Activated naive CD4-positive, alpha-beta T cell treated with anti-CD3 and anti-CD28 coated beads for 36 hours (primary cell): ENCODE results near the gene VEGFB. TPM values are rescaled to one million over a fixed set of nuclear protein-coding genes. Genes with fewer than 3 reads are reported as not detected.

Experiments used
- CTCF ChIA-PET: fragments of 350-600 bp; sonication (Branson Sonifier 250); formaldehyde crosslinking; loops from one replicate; lab custom pipeline; 2021; ENCODE audit warnings: antibody characterized with exemption; lab: Charles Lee
- DNase-seq: peaks from one replicate; pipeline ENCODE4 v3.0.0-alpha.2; 2020
- H3K27ac Mint-ChIP-seq: one replicate; pipeline ENCODE4 v1.8.0; 2021; ENCODE audit warnings: mild to moderate bottlenecking, mixed read lengths
- H3K27me3 Mint-ChIP-seq: one replicate; pipeline ENCODE4 v1.8.0; 2021; ENCODE audit warnings: low read depth, mixed read lengths
- H3K36me3 Mint-ChIP-seq: one replicate; pipeline ENCODE4 v1.8.0; 2021; ENCODE audit warnings: low read depth, mixed read lengths
- H3K4me1 Mint-ChIP-seq: one replicate; pipeline ENCODE4 v1.8.0; 2021; ENCODE audit warnings: low read depth, mixed read lengths
- H3K4me3 Mint-ChIP-seq: one replicate; pipeline ENCODE4 v1.8.0; 2021; ENCODE audit warnings: mild to moderate bottlenecking, moderate library complexity, mixed read lengths
- H3K9me3 Mint-ChIP-seq: one replicate; pipeline ENCODE4 v1.8.0; 2021; ENCODE audit warnings: mixed read lengths
- intact Hi-C: fragments of 100-400 bp; cut with micrococcal nuclease; formaldehyde crosslinking; loops from one replicate; pipeline ENCODE4 v1.15.1; 2023
- total RNA-seq, 2 experiments: library from RNA; stranded (reverse); gene quantifications; one replicate each; pipeline ENCODE4 v1.2.3, GENCODE V29; 2021

Gene VEGFB, protein sequence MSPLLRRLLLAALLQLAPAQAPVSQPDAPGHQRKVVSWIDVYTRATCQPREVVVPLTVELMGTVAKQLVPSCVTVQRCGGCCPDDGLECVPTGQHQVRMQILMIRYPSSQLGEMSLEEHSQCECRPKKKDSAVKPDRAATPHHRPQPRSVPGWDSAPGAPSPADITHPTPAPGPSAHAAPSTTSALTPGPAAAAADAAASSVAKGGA
- 10 to 100 TPM; 64.2 to 74.5 TPM for total RNA-seq

GRCh38 chr11:64233913-64234586 lies at the start of gene VEGFB:
VEGFB (plus strand) TSS chr11:64234584; CDS start chr11:64234834, 250 bp downstream.
- Mint-ChIP-seq H3K27me3 (no peaks in the 10 kb centered on the region), H3K36me3 (peaks cover 4% of the 10 kb centered on the region), H3K4me3 (peak within 1 kb of the TSS; percentile 81), H3K27ac (peak within 1 kb of the TSS; percentile 59), H3K4me1 (peaks cover 33% of the 10 kb centered on the region), H3K9me3 (no peaks in the 10 kb centered on the region)
- CTCF ChIA-PET = no interaction called here
- DNase-seq = peak; percentile 57
- intact Hi-C loops = no loop called here

DNA sequence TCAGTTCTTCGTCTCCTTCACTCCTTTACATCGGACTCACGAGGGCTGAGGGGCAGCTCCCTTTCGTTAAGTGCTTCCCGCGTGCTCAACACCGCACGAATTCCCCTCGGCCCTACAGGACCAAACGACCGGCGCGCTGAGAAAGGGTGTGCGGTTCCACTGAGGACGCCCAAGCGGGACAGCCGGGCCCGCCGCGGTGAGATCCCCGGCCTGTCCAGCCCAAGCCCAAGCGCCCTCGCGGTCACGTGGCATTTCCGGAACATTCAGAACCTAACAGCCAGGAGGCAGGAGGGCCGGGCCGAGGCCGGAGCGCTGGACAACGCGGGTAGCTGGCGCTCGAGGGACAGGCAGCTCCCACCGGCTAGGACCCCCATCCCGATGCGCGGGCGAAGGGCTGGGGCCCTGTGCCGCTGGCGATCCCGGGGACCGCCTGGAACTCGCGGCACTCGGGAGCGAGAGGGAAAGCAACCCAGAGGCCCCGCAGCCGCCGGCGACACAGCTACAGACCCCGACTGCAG lies 49.1 kb upstream of the VEGFB start:
- Mint-ChIP-seq H3K9me3 (no peaks in the 10 kb centered on the region), H3K4me3 (no peak overlapping the region), H3K27ac (peak overlapping the region; percentile 94), H3K4me1 (peaks cover 50% of the 10 kb centered on the region), H3K36me3 (peaks cover 9% of the 10 kb centered on the region), H3K27me3 (no peaks in the 10 kb centered on the region)
- intact Hi-C loops = loop anchor here (1.0 to 5.0 kb wide), 8 partner anchors 22 to 592 kb away; partner anchors contain the start of genes COX8A, FKBP2, NUDT22 and PPP1R14B
- peak; percentile 35 for DNase-seq
- CTCF ChIA-PET = interaction anchor here (0.6 to 4.7 kb wide), 6 partner anchors 9 to 211 kb away, joined by 3 to 25 read pairs (median 4); partner anchors contain the start of genes COX8A and FERMT3

GRCh38 chr11:64185693-64186491 lies 48.5 kb upstream of the VEGFB start, which contains the start of gene STIP1:
STIP1 (plus strand) TSS chr11:64186171; CDS start chr11:64186262, 91 bp downstream.
- no peaks in the 10 kb centered on the region for H3K27me3 Mint-ChIP-seq
- H3K4me1 Mint-ChIP-seq = peaks cover 53% of the 10 kb centered on the region
- no peaks in the 10 kb centered on the region for H3K9me3 Mint-ChIP-seq
- DNase-seq = peak; percentile 99
- no peak within 1 kb of the TSS for H3K4me3 Mint-ChIP-seq
- intact Hi-C loops = loop anchor here (1.0 to 5.0 kb wide), 11 partner anchors 19 to 591 kb away; partner anchors contain the start of genes COX8A, ESRRA, FKBP2 and MACROD1
- CTCF ChIA-PET = interaction anchor here (1.0 to 4.7 kb wide), 4 partner anchors 19 to 118 kb away, joined by 3 to 25 read pairs (median 4); partner anchors contain the start of gene FERMT3
- peaks cover 12% of the 10 kb centered on the region for H3K36me3 Mint-ChIP-seq
- H3K27ac Mint-ChIP-seq = peak within 1 kb of the TSS; percentile 94

DNA sequence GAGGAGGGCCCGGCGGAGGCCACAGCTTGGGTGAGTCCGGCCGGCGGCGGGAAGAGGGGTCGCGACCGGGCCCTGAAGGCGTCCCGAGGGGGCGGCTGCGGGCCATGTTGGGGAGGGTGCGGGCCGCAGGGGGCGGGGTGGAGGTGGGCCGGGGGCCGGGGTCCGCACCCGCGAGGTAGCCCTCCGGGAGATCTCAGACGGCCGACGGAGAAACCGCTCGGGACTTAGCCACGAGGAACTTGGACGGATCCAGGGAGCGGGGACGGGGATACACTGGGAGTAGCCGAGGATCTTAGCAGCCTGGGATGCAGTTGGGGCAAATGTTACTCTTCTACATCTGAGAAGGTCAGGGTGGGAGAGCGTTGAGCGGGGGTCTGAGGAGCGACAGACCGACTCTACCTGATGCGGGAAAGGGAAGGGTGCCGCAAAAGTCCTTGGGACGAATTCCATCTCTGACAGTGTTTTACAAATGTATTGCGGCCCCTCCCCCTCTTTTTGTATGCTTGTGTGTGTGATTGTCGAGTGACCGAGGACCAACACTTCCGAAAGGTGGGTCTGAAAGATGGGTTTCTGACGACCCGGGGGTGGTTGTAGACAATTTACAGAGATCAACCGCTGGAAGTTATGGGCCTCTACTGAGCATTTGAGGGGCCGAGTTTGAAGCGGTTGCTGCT lies 47.8 kb upstream of the VEGFB start:
- peak; percentile 60 for DNase-seq
- H3K4me3 Mint-ChIP-seq = no peak overlapping the region
- intact Hi-C loops = loop anchor here (1.0 to 5.0 kb wide), 5 partner anchors 20 to 591 kb away; partner anchors contain the start of genes ESRRA, MACROD1, MARK2 and RPS6KA4
- H3K27ac Mint-ChIP-seq = no peak overlapping the region
- peaks cover 12% of the 10 kb centered on the region for H3K36me3 Mint-ChIP-seq
- H3K4me1 Mint-ChIP-seq = peaks cover 53% of the 10 kb centered on the region
- no peaks in the 10 kb centered on the region for H3K9me3 Mint-ChIP-seq
- H3K27me3 Mint-ChIP-seq = no peaks in the 10 kb centered on the region
- CTCF ChIA-PET = interaction anchor here (0.7 to 4.7 kb wide), 5 partner anchors 9 to 21 kb away, joined by 3 to 25 read pairs (median 5); partner anchors contain the start of gene FERMT3

- Mint-ChIP-seq H3K9me3 (no peaks in the 10 kb centered on the region), H3K36me3 (peaks cover 45% of the 10 kb centered on the region), H3K4me1 (peaks cover 39% of the 10 kb centered on the region), H3K27me3 (no peaks in the 10 kb centered on the region), H3K27ac (no peak overlapping the region), H3K4me3 (no peak overlapping the region)
- intact Hi-C loops = no loop called here
- DNase-seq = no peak
- CTCF ChIA-PET = interaction anchor here (1.5 to 3.6 kb wide), 2 partner anchors 12 to 44 kb away, joined by 3 to 19 read pairs; no protein-coding TSS in a partner anchor
These were observed 42.0 kb upstream of the VEGFB start for GRCh38 chr11:64192434-64192833.

- intact Hi-C loops = no loop called here
- Mint-ChIP-seq H3K9me3 (no peaks in the 10 kb centered on the region), H3K27me3 (no peaks in the 10 kb centered on the region), H3K36me3 (peaks cover 58% of the 10 kb centered on the region), H3K27ac (no peak overlapping the region), H3K4me3 (no peak overlapping the region), H3K4me1 (peaks cover 14% of the 10 kb centered on the region)
- no peak for DNase-seq
- CTCF ChIA-PET = interaction anchor here (0.6 kb wide), 2 partner anchors 8 to 796 kb away, joined by 4 read pairs; no protein-coding TSS in a partner anchor
These were observed 37.8 kb upstream of the VEGFB start for GRCh38 chr11:64196626-64197025.

GRCh38 chr11:64198511-64198910 lies 35.9 kb upstream of the VEGFB start:
- Mint-ChIP-seq H3K4me1 (peaks cover 12% of the 10 kb centered on the region), H3K36me3 (peaks cover 59% of the 10 kb centered on the region)

GRCh38 chr11:64201543-64201942 lies 32.8 kb upstream of the VEGFB start:
- H3K4me3 Mint-ChIP-seq = no peak overlapping the region
- CTCF ChIA-PET = interaction anchor here (0.6 to 1.0 kb wide), 2 partner anchors 99 to 101 kb away, joined by 3 read pairs; no protein-coding TSS in a partner anchor
- no peaks in the 10 kb centered on the region for H3K27me3 Mint-ChIP-seq
- H3K27ac Mint-ChIP-seq = no peak overlapping the region
- intact Hi-C loops = no loop called here
- DNase-seq = no peak
- H3K9me3 Mint-ChIP-seq = no peaks in the 10 kb centered on the region
- H3K36me3 Mint-ChIP-seq = peaks cover 58% of the 10 kb centered on the region
- H3K4me1 Mint-ChIP-seq = peaks cover 31% of the 10 kb centered on the region

More at GRCh38 chr11:64198511-64198910, 35.9 kb upstream of the VEGFB start:
- Mint-ChIP-seq H3K4me3 (no peak overlapping the region), H3K27ac (no peak overlapping the region), H3K9me3 (no peaks in the 10 kb centered on the region), H3K27me3 (no peaks in the 10 kb centered on the region)
- CTCF ChIA-PET = interaction anchor here (1.7 kb wide), 1 partner anchor 9 kb away, joined by 4 read pairs; no protein-coding TSS in a partner anchor
- no peak for DNase-seq
- intact Hi-C loops = no loop called here

- no peaks in the 10 kb centered on the region for H3K9me3 Mint-ChIP-seq
- intact Hi-C loops = no loop called here
- no peak overlapping the region for H3K4me3 Mint-ChIP-seq
- no peaks in the 10 kb centered on the region for H3K27me3 Mint-ChIP-seq
- peaks cover 63% of the 10 kb centered on the region for H3K36me3 Mint-ChIP-seq
- CTCF ChIA-PET = interaction anchor here (2.0 to 7.4 kb wide), 5 partner anchors 17 to 100 kb away, joined by 8 to 89 read pairs (median 13); partner anchors contain the start of genes CATSPERZ, NUDT22, STIP1 and TRPT1
- H3K4me1 Mint-ChIP-seq = peaks cover 35% of the 10 kb centered on the region
- H3K27ac Mint-ChIP-seq = no peak overlapping the region
- no peak for DNase-seq
These were observed 31.4 kb upstream of the VEGFB start for GRCh38 chr11:64202992-64203391.

DNA sequence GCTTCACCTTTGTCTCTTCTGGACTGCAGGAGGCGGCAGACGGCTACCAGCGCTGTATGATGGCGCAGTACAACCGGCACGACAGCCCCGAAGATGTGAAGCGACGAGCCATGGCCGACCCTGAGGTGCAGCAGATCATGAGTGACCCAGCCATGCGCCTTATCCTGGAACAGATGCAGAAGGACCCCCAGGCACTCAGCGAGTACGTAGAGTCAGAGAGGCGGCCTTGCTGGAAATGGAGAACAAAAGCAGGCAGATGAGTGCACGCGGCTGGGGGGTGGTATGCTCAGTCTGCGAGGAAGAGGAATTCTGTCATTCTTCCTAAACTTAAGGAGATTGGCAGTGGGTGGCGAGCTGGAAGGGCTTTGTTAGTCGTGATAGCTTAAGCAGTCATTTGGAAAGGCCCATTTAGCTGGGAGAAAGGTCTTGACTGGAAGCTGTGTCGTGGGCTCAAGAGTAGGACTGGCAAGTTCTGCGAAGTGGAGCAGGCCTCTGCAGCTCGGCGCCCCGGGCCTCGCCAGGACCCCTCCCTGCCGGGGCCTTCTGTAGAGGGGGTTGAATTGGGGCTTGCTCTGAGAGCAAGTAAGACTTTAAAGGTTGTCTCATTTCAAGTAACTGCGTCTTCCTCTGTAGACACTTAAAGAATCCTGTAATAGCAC lies 30.8 kb upstream of the VEGFB start:
- peak overlapping the region; percentile 89 for H3K27ac Mint-ChIP-seq
- CTCF ChIA-PET = interaction anchor here (0.9 to 7.4 kb wide), 15 partner anchors 10 to 109 kb away, joined by 3 to 89 read pairs (median 7); partner anchors contain the start of genes CATSPERZ, NUDT22, PPP1R14B and STIP1
- peaks cover 63% of the 10 kb centered on the region for H3K36me3 Mint-ChIP-seq

More for the DNA sequence above, 30.8 kb upstream of the VEGFB start:
- Mint-ChIP-seq H3K4me1 (peaks cover 40% of the 10 kb centered on the region), H3K4me3 (no peak overlapping the region), H3K9me3 (no peaks in the 10 kb centered on the region), H3K27me3 (no peaks in the 10 kb centered on the region)
- no peak for DNase-seq
- intact Hi-C loops = loop anchor here (1.0 kb wide), 2 partner anchors 97 to 101 kb away; partner anchors contain the start of gene CATSPERZ
